Right lobe of liver (tissue), 4 donors: Measurements from ENCODE around the gene MOB3A.

Source experiments
- POLR2A ChIP-seq: fragments of 450-650 bp; IDR thresholded peaks from one replicate; pipeline ENCODE4 v1.6.1; 2017; ENCODE audit warnings: antibody characterized with exemption, mild to moderate bottlenecking
- TF ChIP-seq, protein P1 (sequence below), 4 donors: fragments of 200-600 bp in 3 of 4; fragments of 450-650 bp in 1 of 4; IDR thresholded peaks; one replicate each; pipeline versions ENCODE4 v1.5.1 to v1.8.0; 2016 to 2022; ENCODE audit warnings: antibody characterized with exemption in 4 of 4, mild to moderate bottlenecking in 2 of 4
- donor health status: DM: no; HTN: no; CAD: no.
- donor health status: DM: no; HTN: no; CAD: no.
- donor health status: DM: no; HTN: yes; CAD: no.

DNA sequence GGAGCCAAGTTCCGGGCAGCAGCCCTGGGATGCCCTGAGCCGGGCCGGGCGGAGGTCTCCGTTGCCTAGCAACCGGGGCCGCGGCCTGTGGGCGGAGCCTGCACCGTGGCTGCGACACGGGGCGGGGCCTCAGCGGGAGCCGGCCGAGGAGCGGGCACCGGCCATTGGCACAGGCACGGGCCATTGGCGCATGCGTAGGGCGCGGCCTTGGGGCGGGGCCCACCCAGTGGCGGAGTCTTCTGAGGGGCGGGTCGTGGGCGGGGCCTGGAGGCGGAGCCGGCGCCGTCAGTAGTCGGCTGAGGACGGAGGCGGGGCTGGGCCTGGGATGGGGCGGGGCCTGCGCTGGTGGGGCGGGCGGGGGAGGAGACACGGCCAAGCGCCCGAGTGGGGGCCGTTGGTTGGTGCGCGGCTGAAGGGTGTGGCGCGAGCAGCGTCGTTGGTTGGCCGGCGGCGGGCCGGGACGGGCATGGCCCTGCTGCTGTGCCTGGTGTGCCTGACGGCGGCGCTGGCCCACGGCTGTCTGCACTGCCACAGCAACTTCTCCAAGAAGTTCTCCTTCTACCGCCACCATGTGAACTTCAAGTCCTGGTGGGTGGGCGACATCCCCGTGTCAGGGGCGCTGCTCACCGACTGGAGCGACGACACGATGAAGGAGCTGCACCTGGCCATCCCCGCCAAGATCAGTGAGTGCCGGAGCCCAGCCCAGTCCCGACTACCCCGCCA, 515 bp upstream of the MOB3A start, which contains the start of gene IZUMO4:
- TF ChIP-seq, protein P1, sequence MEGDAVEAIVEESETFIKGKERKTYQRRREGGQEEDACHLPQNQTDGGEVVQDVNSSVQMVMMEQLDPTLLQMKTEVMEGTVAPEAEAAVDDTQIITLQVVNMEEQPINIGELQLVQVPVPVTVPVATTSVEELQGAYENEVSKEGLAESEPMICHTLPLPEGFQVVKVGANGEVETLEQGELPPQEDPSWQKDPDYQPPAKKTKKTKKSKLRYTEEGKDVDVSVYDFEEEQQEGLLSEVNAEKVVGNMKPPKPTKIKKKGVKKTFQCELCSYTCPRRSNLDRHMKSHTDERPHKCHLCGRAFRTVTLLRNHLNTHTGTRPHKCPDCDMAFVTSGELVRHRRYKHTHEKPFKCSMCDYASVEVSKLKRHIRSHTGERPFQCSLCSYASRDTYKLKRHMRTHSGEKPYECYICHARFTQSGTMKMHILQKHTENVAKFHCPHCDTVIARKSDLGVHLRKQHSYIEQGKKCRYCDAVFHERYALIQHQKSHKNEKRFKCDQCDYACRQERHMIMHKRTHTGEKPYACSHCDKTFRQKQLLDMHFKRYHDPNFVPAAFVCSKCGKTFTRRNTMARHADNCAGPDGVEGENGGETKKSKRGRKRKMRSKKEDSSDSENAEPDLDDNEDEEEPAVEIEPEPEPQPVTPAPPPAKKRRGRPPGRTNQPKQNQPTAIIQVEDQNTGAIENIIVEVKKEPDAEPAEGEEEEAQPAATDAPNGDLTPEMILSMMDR (IDR thresholded peaks at IDR 0.05) = peak; percentile 24 to 62 (median 50)
- no peak for TF ChIP-seq POLR2A
